ENCODE data around the gene PPP1R12A. TPM values are rescaled to one million over a fixed set of nuclear protein-coding genes. Genes with fewer than 3 reads are reported as not detected.

The PPP1R12A gene
- total and polyA plus RNA-seq, 9 of the 15 experiments (the other 6 are each of a cell fraction or from before 2014, with no cell fraction given): 26.4 to 119 (median 53.3) TPM

GRCh38 chr12:79964100-79964627 is 29.3 kb upstream of the PPP1R12A start (continued):
- TF ChIP-seq PREB (CRISPR knock-in tag; IDR thresholded peaks at IDR 0.05) (no peak), SP1 (CRISPR knock-in tag; IDR thresholded peaks at IDR 0.05) (no peak), ZNF717 (CRISPR knock-in tag; IDR thresholded peaks at IDR 0.05) (no peak), CTCF (IDR thresholded peaks at IDR 0.05 in 2 of 3, conservative IDR thresholded peaks at IDR 0.05 in 1 of 3; ENCODE audit: insufficient read depth in 2 of 3, low read depth in 1 of 3, low read length in 3 of 3) (no peak), ZNF589 (CRISPR knock-in tag; IDR thresholded peaks at IDR 0.05; ENCODE audit: low read depth) (no peak), BRCA1 (IDR thresholded peaks at IDR 0.05) (no peak), BRCA1 (CRISPR knock-in tag; IDR thresholded peaks at IDR 0.05) (no peak), ZNF766 (CRISPR knock-in tag; conservative IDR thresholded peaks at IDR 0.05) (0 out of 2 replicates have a peak, but pooled peaks have one; percentile 40), ZNF511 (CRISPR knock-in tag; IDR thresholded peaks at IDR 0.05) (no peak), FOXO4 (CRISPR knock-in tag; IDR thresholded peaks at IDR 0.05) (no peak), TGIF2 (CRISPR knock-in tag; IDR thresholded peaks at IDR 0.05) (no peak), NFATC3 (IDR thresholded peaks at IDR 0.05) (no peak), HOMEZ (CRISPR knock-in tag; IDR thresholded peaks at IDR 0.05) (no peak), TAF7 (tag; IDR thresholded peaks at IDR 0.05) (no peak), JUN (IDR thresholded peaks at IDR 0.05; ENCODE audit: borderline replicate concordance, low read depth, low read length) (no peak), JUN (CRISPR knock-in tag; IDR thresholded peaks at IDR 0.05; ENCODE audit: borderline replicate concordance) (no peak), ZFP36 (IDR thresholded peaks at IDR 0.05; ENCODE audit: low read depth, low read length, partially characterized antibody) (no peak), TEAD2 (tag; IDR thresholded peaks at IDR 0.05) (no peak), ARNT (IDR thresholded peaks at IDR 0.05) (no peak), CREB3 (tag; conservative IDR thresholded peaks at IDR 0.05; ENCODE audit: low read depth) (no peak), NBN (IDR thresholded peaks at IDR 0.05; ENCODE audit: low read depth) (no peak)

Measured in K562 (cell line).